Measurements from ENCODE around the gene USP49. TPM values are rescaled to one million over a fixed set of nuclear protein-coding genes. Genes with fewer than 3 reads are reported as not detected.

USP49 gene
- total and polyA plus RNA-seq, 10 of the 15 experiments (the other 5 are each of a cell fraction or from before 2014, with no cell fraction given): 1.0 to 7.7 (median 4.3) TPM

DNA sequence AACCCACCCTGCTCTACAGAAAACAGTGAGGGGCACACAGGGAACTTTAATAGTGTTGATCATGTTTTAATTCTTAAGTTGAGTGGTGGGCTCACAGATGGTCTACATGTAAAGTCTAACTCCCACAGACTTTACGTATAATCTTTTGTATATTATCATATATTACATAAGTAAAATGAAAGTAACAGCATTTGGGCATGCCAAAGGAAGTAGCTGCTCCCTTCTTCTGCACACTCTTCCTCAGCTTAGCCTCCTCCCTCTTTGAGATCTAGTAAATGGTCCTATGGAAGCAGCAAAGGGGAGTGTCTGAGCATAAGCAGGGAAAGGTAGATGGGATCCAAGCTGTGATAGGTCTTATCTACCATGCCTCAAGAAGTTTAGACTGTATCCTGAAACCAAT is 14.6 kb upstream of the USP49 start:
- Histone ChIP-seq H3K4me3 (no peak overlapping the region), H3K9me3 (replicated peaks; ENCODE audit: control insufficient read depth, insufficient read depth, low read length) (no peaks in the 10 kb centered on the region), H3K79me2 (ENCODE audit: control insufficient read depth, insufficient read depth, low read length) (no peaks in the 10 kb centered on the region), H3K27me3 (replicated peaks in 1 of 2; ENCODE audit: control insufficient read depth in 2 of 2, insufficient read depth in 2 of 2, low read length in 1 of 2) (no peaks in the 10 kb centered on the region), H2AFZ (ENCODE audit: control insufficient read depth, low read depth, low read length) (no peak overlapping the region), H3K36me3 (ENCODE audit: control insufficient read depth in 2 of 2, insufficient read depth in 2 of 2, low read length in 1 of 2) (peaks cover 3 to 9% of the 10 kb centered on the region in 2 experiments; a peak in 3 of 4 replicates), H3K27ac (ENCODE audit: control insufficient read depth, insufficient read depth) (no peak overlapping the region), H3K4me2 (ENCODE audit: control insufficient read depth, insufficient read depth) (no peak overlapping the region), H3K4me1 (ENCODE audit: control insufficient read depth, insufficient read depth, low read length) (no peaks in the 10 kb centered on the region), H3K9ac (ENCODE audit: control insufficient read depth, insufficient read depth, low read length) (no peak overlapping the region), H4K20me1 (ENCODE audit: control insufficient read depth, insufficient read depth) (no peaks in the 10 kb centered on the region)
- no peak for FAIRE-seq
- ChIA-PET CTCF (interaction anchor here (1.0 to 1.2 kb wide), 2 partner anchors 11 to 135 kb away, joined by 3 to 7 read pairs; partner anchors contain the start of genes BYSL and MED20), POLR2A (no interaction called here), RAD21 (ENCODE audit: unreplicated experiment) (no interaction called here), SMC1A (ENCODE audit: uncharacterized antibody, unreplicated experiment) (no interaction called here)
- no peak for DNase-seq (ENCODE audit: low read depth, low spot score)
- TF ChIP-seq ZBTB4 (CRISPR knock-in tag; IDR thresholded peaks at IDR 0.05): no peak
- no peak for TF ChIP-seq KAT2A (conservative IDR thresholded peaks at IDR 0.05; ENCODE audit: control insufficient read depth, low read depth, low read length)
- intact Hi-C loops (cut with micrococcal nuclease; ENCODE audit: unreplicated experiment) (no loop called here), in situ Hi-C loops (cut with MboI) (no loop called here)
- no peak for ATAC-seq
- no TSS peak for BruUV-seq (replicated peaks)
- WGBS (ENCODE audit: insufficient coverage, insufficient replicate concordance, low lambda C conversion rate, missing lambda C conversion rate): 94% methylated on average over 1 of the region's 1 CpG

Data from GM12878 (cell line).